Measurements from ENCODE around the gene BEND2.
"Not testable (repeated sequence)": the region's sequence is repeated elsewhere in the genome, so short reads cannot be mapped to it uniquely, and the experiment has no call there.

The BEND2 gene

GRCh38 chrX:18220786-18221185 lies at the start of gene BEND2:
Gene BEND2, minus strand, starts transcription at chrX:18220886. Its CDS starts 136 bp downstream, at chrX:18220750.
- DNase-seq (ENCODE audit: low read depth in 2 of 2): no peak

- DNase-seq (ENCODE audit: low read depth in 2 of 2): no peak
Measured at GRCh38 chrX:18255059-18255458, 34.4 kb upstream of the BEND2 start.

- peak in 1 of 2 experiments; percentile 1 for DNase-seq (ENCODE audit: low read depth in 2 of 2)
Measured at GRCh38 chrX:18252644-18253359, 32.1 kb upstream of the BEND2 start.

- not testable (repeated sequence) for DNase-seq (ENCODE audit: low read depth in 2 of 2)
Measured at GRCh38 chrX:18229646-18230045, 9.0 kb upstream of the BEND2 start.

GRCh38 chrX:18228069-18228468 lies 7.4 kb upstream of the BEND2 start:
- DNase-seq (ENCODE audit: low read depth in 2 of 2): no peak

GRCh38 chrX:18227458-18227857 lies 6.8 kb upstream of the BEND2 start:
- no peak for DNase-seq (ENCODE audit: low read depth in 2 of 2)

- DNase-seq (ENCODE audit: low read depth in 2 of 2): no peak
Measured at GRCh38 chrX:18210470-18210869, 10.2 kb downstream of the BEND2 start.

GRCh38 chrX:18206657-18207056 lies 14.0 kb downstream of the BEND2 start:
- no peak for DNase-seq (ENCODE audit: low read depth in 2 of 2)

- no peak for DNase-seq (ENCODE audit: low read depth in 2 of 2)
Measured at GRCh38 chrX:18203631-18204030, 17.1 kb downstream of the BEND2 start.

GRCh38 chrX:18194688-18195087 lies 26.0 kb downstream of the BEND2 start:
- no peak for DNase-seq (ENCODE audit: low read depth in 2 of 2)

- DNase-seq (ENCODE audit: low read depth in 2 of 2): no peak
Measured at GRCh38 chrX:18179446-18179845, 41.2 kb downstream of the BEND2 start.

GRCh38 chrX:18174971-18175370 lies 45.7 kb downstream of the BEND2 start:
- DNase-seq (ENCODE audit: low read depth in 2 of 2): no peak

- DNase-seq (ENCODE audit: low read depth in 2 of 2): no peak
Measured at GRCh38 chrX:18174209-18174608, 46.5 kb downstream of the BEND2 start.

GRCh38 chrX:18173494-18174180 lies 47.0 kb downstream of the BEND2 start:
- DNase-seq (ENCODE audit: low read depth in 2 of 2): no peak

GRCh38 chrX:18172970-18173369 lies 47.7 kb downstream of the BEND2 start:
- no peak for DNase-seq (ENCODE audit: low read depth in 2 of 2)

GRCh38 chrX:18170910-18171309 lies 49.8 kb downstream of the BEND2 start:
- no peak for DNase-seq (ENCODE audit: low read depth in 2 of 2)

GRCh38 chrX:18166068-18166467 lies 54.6 kb downstream of the BEND2 start:
- DNase-seq (ENCODE audit: low read depth in 2 of 2): no peak

GRCh38 chrX:18160369-18160768 lies 60.3 kb downstream of the BEND2 start:
- DNase-seq (ENCODE audit: low read depth in 2 of 2): no peak

- no peak for DNase-seq (ENCODE audit: low read depth in 2 of 2)
Measured at GRCh38 chrX:18158963-18159362, 61.7 kb downstream of the BEND2 start.

- DNase-seq (ENCODE audit: low read depth in 2 of 2): no peak
Measured at GRCh38 chrX:18151649-18152048, 69.0 kb downstream of the BEND2 start.

GRCh38 chrX:18151157-18151556 lies 69.5 kb downstream of the BEND2 start:
- no peak for DNase-seq (ENCODE audit: low read depth in 2 of 2)

GRCh38 chrX:18149454-18149853 lies 71.2 kb downstream of the BEND2 start:
- DNase-seq (ENCODE audit: low read depth in 2 of 2): no peak

- DNase-seq (ENCODE audit: low read depth in 2 of 2): no peak
Measured at GRCh38 chrX:18146954-18147353, 73.7 kb downstream of the BEND2 start.
